HG02970 (cell line): ENCODE data around the gene CCDC27.

Experiments
- ATAC-seq: cut with Tn5 transposase; IDR thresholded peaks from one replicate; pipeline ENCODE4 v1.9.1; 2021; ENCODE audit warnings: mild to moderate bottlenecking, moderate library complexity, moderate number of reproducible peaks; ENCODE audit not compliant: unreplicated experiment, low FRiP score

The CCDC27 gene

DNA sequence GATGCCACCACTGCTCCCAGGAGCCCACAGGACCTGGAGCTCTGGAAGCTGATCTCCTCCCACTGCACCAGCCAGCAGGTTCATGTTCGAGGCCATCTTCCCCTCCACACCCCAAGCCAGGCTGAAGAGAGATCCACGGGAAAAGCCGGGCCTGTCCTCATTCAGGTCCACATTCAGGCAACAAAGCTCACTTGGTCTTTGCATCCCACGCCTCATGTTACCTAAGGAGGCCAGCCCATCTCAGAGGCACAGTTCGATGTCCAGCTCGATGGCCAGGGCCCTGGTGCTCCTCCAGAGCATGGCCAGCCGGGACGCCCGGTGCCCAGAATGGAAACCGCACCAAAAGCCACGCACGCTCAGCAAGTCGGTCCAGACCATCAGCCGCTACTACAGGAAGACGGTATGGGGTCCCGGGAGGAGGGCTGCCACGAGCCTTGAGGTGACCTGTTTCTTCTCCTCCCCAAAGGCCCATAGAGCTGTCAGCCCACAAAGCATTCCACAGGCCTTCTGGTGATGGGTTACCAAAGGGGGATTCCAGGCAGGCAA, at the start of gene CCDC27:
Gene CCDC27 (plus strand): TSS at position 51 of the 546 bp plus-strand sequence. CDS start 32 bp downstream, at position 83.
- no peak for ATAC-seq

DNA sequence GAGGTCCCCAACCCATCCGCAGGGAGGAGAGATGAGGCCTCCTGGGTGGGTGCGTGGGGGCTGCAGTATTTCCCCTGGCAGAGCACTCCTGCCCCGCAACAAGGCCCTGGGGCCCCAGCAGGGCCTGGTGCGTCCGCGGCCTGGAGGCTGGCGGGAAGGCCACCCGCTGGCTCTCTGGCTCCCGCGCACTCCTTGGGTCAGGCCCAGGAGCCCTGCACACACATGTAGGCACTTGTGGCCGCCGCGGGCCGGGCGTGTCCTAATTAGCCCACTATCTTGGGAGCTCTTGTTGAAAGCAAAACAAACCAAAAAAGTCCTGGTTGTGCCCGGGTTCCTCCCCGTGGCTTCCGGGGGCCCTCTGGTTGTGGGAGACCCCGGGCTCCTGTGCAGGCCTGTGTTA, 49.7 kb upstream of the CCDC27 start:
- ATAC-seq = no peak

DNA sequence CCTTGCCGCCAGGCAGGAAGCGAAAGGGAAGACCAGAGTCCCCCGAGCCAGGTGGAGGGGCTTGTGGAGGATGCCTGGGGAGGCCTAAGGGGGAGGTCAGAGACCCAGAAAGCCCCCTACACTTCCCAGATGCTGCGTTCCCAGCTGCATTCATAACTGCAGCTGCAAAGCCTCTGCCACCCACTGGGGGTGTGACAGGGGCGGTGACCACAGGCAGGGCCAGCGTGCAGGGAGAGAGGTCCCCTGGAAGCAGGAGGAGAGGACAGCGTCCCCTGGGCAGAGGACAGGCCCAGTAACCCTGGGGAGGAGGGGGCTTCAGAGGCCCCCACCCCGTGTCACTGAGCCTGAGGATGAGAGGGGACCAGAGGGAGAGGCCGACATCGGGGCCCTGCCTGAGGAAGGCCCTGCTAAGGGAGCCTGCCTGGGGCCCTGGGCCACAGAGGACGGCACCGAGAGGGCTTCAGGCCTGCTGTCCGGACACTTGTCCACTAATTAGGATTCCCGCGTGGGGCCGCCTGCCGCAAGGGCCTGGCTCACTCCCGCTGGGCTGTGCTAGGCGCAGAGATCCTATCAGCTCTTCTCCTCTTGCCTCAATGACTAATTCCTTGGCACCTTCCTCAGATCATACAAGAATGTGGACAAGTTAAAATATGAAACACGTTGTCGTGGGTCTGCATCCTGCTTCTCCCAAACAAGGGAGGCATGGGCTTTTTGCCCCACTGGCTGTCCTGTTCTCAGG, 49.1 kb upstream of the CCDC27 start:
- no peak for ATAC-seq

DNA sequence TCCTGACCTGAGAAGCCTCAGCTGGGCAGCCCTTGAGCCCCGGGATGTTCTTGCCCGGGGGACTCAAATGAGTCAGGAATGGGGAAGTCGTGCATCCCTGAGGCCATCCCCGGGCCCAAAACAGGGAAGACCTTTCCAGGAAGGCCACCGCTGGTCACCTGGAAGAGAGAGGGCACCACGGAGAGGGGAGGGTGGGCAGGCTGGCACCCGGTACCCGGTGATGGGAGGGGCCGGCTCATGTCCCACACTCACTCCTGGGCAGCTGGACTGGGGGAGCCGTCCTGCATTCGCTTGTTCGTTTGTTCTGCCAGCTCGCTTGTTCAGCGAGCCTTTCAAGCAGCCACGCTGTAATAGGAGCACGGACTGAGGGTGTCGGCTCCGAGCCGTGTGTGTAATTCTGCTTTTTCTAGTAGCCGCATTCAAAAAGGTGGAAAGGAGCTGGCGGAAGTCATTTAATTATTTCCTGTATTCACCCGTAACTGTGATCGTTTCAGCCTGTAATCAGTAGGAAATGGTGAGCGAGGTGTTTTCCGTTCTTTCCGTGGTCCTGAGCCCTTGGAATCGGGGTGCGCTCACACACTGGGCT, 48.4 kb upstream of the CCDC27 start:
- no peak for ATAC-seq

DNA sequence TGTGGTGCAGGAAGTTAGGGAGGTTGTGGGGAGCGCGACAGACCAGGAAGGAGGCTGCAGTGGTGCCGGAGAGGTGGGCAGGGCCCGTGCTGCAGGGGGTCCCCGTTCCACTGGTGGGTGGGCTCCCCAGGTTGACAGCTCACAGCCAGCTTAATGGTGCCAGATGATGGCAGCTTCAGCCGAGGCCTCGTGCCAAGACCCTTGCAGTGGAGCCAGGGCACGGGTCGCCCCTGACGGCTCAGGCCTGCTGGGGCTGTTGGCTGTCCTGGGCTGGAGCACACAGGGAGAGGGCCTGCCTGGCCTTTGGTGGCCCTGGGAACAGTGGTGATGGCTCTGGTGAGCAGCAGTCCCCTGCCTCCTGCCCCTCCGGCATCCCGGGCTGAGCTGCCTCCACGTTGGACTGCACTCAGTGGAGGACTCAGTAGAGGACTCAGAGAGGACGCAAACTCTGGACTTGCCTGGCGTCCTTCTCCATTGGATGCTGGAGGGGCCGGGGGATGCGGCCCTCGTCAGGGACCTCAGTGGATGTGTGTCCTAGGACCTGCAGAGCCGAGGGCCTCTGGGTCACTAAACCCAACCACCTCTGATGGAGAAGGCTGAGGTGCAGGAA, 46.8 kb upstream of the CCDC27 start:
- no peak for ATAC-seq

DNA sequence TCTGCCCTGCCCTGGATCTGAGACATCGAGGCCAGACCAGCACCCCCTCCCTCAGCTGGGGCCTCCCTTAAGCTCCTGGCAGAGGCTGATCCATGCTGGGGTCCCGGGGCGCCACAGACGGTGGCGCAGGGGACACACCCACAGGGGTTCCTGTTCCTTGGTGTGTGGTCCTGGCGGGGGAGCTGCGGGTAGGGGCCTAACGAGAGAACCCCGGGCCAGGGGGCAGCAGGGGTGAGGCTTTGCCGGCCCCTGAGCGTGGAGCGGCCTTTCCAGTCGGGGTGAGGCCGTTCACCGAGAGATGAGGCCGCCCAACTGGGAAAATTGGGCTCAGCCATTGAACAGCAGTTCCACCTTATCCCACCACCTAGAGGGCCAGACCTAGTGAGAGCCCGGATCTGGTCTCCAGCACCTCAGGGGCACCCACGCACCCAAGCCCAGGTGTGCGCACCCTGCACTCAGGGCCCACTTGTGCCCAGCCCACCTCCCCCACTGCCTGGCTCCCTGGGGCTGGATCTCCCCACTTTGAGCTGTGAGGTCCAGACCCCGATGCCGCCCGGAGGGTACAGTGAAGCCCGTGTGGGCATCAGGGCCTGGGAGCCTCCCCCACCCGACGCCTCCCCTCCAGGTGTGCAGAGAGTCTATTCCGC, 45.5 kb upstream of the CCDC27 start:
- no peak for ATAC-seq

DNA sequence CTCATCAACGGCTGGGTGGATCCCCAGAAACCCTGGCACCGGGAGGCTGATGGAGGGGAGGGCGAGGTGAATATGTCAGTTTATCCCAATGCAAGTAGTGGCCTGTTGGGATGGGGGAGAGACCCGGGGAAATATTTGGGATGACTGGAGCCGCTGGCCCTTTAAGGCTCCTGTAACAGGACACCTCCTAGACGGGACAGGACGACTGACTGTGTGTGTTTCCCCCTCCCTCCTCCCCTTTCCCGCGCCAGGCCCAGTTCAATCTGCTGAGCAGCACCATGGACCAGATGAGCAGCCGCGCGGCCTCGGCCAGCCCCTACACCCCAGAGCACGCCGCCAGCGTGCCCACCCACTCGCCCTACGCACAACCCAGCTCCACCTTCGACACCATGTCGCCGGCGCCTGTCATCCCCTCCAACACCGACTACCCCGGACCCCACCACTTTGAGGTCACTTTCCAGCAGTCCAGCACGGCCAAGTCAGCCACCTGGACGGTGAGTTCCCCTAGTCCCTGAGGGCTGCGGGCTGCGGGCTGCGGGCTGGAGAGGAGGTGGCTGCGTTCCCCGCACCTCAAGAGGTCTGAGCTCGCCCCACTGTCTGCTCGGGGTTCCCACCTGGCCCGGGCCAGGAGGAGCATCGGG, 44.8 kb upstream of the CCDC27 start:
- no peak for ATAC-seq

DNA sequence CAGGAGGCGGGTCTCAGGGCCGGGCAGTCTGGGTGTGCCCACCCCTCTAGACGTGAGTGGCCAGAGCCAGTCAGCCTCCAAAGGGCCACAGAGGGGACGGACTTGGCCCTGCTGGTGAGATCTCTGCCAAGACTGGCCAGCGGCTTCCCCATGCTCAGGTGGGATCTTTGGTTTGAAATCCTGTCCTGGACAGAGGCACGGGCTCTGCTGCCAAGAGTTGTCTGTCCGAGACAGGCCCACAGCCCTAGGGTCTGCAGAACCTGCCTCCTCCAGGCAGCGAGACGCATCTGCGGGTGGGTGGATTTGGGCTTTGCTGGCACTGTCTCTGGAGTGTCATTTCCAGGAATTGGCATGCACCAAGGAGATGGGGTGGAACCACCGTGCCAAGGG, 44.3 kb upstream of the CCDC27 start:
- no peak for ATAC-seq

DNA sequence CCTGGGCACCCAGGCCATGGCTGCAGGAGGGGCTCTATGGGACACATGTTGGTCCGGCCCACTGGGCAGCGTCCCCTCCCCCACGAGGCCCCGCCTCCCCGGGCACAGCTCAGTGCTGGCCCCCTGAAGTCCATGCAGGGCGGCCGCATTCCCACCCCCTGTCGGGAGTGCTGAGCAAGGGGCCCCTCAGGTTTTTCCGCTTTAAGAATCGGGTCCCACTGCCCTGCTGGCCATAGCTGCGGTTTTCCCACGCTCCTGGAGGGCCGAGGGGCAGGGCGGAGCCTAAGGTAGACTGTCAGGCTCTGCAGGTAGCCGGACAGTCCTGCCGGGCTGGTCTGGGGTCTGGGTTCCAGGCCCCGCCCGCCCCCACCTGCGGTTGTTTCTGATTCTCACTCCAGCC, 43.5 kb upstream of the CCDC27 start:
- ATAC-seq = no peak

DNA sequence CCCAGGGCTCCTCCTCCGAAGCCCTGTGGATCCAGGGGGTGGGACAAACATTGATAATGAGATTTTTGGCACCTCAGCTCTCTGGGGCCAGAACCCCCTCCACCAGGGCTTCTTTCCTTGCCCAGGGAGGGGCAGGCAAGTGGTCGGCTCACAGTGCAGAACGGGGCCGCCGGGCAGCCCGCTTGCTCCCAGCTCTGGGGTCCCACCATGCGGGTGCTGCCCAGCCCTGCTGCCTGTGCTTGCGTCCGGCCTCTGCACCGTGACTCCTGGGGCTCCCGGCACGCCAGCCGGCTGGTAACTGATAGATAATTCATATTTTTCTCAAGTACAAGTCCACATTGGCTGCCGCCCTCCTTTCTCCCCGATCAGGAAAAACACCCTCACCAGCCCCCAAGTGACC, 42.0 kb upstream of the CCDC27 start:
- no peak for ATAC-seq

DNA sequence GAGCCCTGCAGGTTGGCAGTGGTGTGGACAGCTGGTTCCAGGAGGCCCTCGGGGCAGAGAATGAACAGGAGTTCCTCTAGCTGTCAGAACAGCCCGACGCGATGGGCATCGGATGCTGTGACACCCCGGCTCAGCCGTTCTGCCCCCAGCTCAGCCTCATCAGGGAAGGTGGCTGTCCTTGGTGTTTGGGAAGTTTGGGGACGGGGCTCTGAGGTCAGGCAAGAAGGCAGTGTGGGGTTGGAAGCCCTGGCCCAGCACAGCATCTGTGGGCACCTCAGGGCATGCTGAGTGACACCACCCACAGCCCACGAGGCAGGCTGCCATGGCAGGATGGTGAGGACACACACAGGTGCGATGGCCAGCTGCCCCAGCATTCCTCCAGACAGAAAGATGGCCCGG, 40.9 kb upstream of the CCDC27 start:
- no peak for ATAC-seq

DNA sequence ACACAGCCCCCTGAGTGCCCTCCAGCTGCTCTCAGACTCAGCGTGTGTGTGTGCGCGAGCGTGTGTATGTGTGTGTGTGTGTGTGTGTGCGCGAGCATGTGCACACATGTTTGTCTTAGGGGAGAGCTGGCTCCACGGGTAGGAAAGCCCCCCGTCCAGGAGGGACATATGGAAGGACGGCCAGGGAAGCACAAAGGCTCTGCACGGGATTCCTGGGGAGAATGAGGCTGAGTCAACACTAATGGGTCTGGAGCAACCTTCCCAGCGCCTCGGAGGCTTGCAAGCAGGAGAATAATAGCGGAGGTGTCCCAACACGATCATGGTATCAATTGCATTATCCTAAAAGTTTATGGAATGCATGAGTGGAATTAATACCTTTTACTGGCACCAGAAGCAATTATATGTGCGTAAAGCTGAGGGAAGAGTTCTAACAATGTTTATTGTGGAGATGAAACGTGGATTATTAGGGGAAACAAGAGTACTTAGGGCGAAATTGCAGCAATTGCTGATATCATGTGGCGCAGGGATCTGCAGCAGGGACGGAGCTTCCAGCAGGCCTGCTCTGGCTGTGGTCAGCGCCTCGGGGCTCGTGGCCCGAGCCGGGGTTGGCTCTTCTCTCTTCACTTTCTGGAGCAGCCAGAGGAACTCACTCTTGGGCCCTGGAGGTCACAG, 40.3 kb upstream of the CCDC27 start:
- no peak for ATAC-seq

DNA sequence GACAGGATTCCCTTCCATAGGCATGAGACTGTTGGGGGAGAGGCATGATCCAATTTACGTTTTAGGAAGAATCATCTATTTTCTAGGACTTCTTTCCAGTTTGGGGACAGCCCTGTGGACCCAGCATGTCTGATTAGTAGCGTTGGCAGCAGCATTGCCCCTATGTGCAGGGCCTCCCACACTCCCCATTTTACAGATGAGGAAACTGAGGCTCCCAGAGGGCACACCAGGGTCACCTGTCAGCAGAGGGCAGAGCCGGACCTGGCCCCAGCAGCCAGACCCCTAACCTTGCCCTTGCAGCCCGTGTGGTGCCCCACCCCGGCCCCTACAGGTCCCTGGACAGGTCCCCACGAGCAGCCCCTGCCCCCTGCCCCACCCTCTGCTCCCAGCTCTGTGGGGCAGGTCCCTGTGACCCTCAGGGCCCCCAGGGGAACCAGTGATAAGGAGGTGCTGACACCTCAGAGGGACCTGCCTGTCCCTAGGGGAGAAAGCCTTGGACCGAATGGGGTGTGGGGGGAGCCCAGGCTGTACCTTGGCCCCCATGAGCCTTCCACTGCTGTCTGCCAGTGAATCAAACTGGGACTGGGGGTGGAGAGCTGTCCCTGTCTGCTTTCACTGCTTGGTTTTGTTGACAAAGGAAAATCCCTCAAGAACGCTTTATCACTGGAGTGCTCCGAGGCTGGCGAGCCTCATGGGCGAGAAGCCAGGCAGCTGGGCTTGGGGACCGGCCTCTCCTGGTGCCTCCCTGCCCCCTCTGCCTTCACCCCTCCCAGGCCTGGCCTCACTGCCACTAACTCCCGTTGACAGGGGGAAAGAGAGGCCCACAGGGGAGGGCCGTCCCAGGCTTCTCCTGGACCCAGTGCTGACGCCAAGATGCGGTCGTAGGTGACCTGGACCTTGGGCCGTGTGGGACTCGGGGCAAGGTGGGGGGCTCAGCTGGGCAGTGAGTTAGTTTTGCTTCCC, 39.4 kb upstream of the CCDC27 start:
- ATAC-seq = no peak

DNA sequence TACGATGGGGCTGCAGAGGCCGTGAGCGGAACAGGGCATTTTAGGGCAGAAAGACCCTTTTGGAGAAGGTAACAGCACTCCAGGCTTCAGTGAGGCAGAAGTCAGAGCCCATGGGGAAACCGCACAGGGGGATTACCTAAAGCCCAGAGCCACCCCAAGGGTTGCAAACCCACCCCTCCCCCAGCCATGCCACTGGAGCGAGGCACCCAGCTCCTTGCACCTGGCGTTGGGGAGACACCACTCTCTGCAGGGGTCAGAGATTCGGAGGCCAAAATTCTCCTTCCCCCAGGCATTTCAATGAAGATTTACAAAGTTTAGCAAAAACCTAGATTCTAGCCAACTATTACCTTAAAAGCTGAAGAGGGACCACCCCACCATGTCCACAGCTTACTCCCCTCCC, 38.4 kb upstream of the CCDC27 start:
- no peak for ATAC-seq

DNA sequence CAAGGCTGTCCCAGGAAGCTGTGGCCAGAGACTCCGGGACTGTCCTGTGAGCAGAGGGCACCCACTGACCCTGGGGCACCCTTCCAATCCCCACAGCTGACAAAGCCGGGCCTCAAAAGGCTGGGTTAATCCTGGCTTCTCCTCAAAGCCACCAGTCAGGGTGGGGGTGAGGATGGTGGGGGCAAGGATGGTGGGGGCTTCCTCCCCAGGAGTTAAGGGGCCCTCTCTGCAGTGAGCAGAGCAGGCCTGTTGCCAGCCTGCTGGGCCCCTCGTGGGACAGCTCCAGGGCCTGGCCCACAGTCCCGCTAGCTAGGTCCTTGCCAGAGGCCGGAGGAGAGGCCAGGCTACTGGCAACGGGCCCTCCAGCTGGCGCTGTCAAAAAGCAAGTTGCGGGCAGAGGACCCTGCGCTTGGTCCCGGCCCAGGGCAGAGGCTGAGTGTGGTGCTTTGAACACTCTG, 37.9 kb upstream of the CCDC27 start:
- ATAC-seq = no peak

DNA sequence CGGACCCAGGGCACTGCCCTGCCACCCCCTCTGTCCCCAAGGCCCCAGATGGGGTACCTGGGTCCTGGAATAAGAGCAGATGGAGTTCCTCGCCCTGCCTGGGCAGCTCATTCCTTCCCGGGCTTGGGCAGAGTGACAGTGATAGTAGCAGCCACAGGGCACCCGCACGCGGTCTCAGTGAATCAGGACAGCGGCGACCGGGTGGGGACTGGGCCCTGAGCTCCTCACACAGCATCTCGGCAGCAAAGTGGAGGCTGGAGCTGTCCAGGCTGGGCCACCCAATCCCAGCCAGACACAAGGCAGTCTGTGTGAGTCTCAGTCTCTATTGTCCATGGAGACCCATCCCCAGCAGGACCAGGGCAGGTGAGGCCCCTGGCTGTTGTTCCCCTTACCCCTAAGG, 37.4 kb upstream of the CCDC27 start:
- ATAC-seq = no peak

DNA sequence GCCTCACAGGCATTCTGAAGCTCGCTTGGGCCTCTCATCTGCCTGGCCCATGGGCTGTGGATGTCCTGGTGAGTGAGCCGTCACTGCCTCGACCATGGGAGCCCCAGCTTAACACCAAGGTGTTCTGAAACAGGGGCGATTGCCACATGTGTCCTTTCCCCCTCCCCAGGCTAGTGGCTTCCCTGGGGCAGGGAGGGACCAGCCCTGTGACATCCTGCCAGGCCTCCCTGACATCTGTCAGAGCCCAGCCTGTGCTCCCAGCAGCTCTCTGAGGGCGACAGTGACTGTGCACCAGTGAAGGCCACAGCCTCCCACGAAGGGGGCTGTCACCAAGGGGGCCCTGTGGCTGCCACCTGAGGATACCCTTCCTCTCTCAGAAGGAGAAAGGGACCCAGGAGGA, 35.9 kb upstream of the CCDC27 start:
- ATAC-seq = no peak

DNA sequence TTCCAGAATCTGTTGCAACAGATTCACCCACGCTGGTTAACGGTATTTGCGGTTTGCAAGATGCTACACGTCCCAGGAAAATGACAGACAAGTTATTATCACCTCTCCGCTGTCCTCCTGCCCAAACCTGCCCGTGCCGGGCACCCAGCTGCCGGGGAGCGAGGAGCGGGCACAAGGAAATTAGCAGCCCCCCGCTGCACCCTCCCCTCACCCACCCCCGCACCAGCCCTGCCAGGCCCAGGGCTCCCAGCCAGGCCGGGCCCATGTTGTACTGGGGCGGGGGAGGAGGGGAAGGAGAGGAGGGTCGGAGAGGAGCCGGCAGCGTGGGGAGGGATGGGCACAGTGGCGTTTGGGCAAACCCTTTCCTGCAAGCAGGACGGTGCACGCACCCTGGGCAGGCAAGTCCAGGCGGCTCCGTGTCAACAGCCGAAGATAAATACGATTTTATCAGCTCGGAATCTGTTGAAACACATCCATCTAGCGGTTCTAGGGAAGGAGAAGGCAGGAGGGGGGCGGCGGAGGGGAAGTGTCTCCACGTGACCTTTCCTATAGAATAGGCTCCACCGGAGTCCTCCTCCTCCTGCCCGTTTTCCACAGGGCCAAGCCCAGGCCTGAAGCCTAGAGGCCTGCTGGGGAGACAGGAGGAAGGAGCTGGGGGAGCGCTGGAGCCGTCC, 35.1 kb upstream of the CCDC27 start:
- ATAC-seq = no peak
